ENCODE measurements around the gene BCL2L1. TPM values are rescaled to one million over a fixed set of nuclear protein-coding genes. Genes with fewer than 3 reads are reported as not detected.
"Not testable (repeated sequence)": the region's sequence is repeated elsewhere in the genome, so short reads cannot be mapped to it uniquely, and the experiment has no call there.

BCL2L1 gene
- polyA plus RNA-seq, 1 donor from 2014 or later: 125 TPM

DNA sequence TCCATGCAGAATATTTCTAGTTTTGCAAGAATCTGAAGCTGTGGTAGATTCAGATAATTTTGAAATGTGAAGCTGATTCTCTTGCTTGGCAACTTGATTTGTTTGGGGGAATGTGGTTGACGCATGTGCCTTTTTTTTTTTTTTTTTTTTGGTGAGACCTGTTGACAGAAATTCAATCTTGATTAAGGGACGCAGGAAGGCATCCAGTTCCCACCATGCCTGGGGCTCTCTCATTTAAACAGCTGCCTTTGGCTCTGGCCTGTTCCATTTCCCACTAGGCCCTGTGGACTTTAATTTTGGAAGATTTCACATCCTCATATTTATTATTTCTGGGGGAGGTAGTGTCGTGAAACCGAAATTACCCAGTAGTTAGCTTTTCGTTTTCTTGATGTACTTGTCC is 25.0 kb upstream of the BCL2L1 start:
- Histone ChIP-seq H3K79me2 (replicated peaks; ENCODE audit: insufficient read depth, low read length) (peaks cover 33% of the 10 kb centered on the region), H3K9me3 (ENCODE audit: low read length) (no peaks in the 10 kb centered on the region), H4K20me1 (ENCODE audit: insufficient read depth) (no peaks in the 10 kb centered on the region), H3K27me3 (ENCODE audit: insufficient read depth, low read depth, low read length) (no peaks in the 10 kb centered on the region), H3K27ac (ENCODE audit: low read length) (no peak overlapping the region), H3K4me2 (ENCODE audit: low read length) (no peak overlapping the region), H3K36me3 (ENCODE audit: insufficient read depth, low read length) (no peaks in the 10 kb centered on the region), H3F3A (ENCODE audit: insufficient read depth, low read length, poor library complexity, severe bottlenecking) (no peaks in the 10 kb centered on the region), H3K4me3 (ENCODE audit: low read length) (no peak overlapping the region), H2AFZ (ENCODE audit: low read depth, low read length) (no peak overlapping the region), H3K9ac (ENCODE audit: low read length) (no peak overlapping the region), H3K9me2 (ENCODE audit: insufficient read depth, low read length) (no peaks in the 10 kb centered on the region)
- TF ChIP-seq TAF1 (IDR thresholded peaks at IDR 0.05; ENCODE audit: low read depth) (no peak), POLR2AphosphoS5 (IDR thresholded peaks at IDR 0.05) (no peak), EP300 (conservative IDR thresholded peaks at IDR 0.05; ENCODE audit: poor library complexity, severe bottlenecking) (no peak), SMC3 (conservative IDR thresholded peaks at IDR 0.05; ENCODE audit: poor library complexity) (no peak), EZH2 (IDR thresholded peaks at IDR 0.05; ENCODE audit: borderline replicate concordance, insufficient read depth, low read length, poor library complexity, severe bottlenecking) (no peak), MXI1 (conservative IDR thresholded peaks at IDR 0.05; ENCODE audit: poor library complexity, severe bottlenecking) (no peak), RAD21 (conservative IDR thresholded peaks at IDR 0.05) (no peak)
- TF ChIP-seq, protein P1, sequence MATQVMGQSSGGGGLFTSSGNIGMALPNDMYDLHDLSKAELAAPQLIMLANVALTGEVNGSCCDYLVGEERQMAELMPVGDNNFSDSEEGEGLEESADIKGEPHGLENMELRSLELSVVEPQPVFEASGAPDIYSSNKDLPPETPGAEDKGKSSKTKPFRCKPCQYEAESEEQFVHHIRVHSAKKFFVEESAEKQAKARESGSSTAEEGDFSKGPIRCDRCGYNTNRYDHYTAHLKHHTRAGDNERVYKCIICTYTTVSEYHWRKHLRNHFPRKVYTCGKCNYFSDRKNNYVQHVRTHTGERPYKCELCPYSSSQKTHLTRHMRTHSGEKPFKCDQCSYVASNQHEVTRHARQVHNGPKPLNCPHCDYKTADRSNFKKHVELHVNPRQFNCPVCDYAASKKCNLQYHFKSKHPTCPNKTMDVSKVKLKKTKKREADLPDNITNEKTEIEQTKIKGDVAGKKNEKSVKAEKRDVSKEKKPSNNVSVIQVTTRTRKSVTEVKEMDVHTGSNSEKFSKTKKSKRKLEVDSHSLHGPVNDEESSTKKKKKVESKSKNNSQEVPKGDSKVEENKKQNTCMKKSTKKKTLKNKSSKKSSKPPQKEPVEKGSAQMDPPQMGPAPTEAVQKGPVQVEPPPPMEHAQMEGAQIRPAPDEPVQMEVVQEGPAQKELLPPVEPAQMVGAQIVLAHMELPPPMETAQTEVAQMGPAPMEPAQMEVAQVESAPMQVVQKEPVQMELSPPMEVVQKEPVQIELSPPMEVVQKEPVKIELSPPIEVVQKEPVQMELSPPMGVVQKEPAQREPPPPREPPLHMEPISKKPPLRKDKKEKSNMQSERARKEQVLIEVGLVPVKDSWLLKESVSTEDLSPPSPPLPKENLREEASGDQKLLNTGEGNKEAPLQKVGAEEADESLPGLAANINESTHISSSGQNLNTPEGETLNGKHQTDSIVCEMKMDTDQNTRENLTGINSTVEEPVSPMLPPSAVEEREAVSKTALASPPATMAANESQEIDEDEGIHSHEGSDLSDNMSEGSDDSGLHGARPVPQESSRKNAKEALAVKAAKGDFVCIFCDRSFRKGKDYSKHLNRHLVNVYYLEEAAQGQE (IDR thresholded peaks at IDR 0.05; ENCODE audit: borderline replicate concordance): no peak
- TF ChIP-seq, protein P2, sequence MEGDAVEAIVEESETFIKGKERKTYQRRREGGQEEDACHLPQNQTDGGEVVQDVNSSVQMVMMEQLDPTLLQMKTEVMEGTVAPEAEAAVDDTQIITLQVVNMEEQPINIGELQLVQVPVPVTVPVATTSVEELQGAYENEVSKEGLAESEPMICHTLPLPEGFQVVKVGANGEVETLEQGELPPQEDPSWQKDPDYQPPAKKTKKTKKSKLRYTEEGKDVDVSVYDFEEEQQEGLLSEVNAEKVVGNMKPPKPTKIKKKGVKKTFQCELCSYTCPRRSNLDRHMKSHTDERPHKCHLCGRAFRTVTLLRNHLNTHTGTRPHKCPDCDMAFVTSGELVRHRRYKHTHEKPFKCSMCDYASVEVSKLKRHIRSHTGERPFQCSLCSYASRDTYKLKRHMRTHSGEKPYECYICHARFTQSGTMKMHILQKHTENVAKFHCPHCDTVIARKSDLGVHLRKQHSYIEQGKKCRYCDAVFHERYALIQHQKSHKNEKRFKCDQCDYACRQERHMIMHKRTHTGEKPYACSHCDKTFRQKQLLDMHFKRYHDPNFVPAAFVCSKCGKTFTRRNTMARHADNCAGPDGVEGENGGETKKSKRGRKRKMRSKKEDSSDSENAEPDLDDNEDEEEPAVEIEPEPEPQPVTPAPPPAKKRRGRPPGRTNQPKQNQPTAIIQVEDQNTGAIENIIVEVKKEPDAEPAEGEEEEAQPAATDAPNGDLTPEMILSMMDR (IDR thresholded peaks at IDR 0.05; ENCODE audit: poor library complexity, severe bottlenecking): no peak

DNA sequence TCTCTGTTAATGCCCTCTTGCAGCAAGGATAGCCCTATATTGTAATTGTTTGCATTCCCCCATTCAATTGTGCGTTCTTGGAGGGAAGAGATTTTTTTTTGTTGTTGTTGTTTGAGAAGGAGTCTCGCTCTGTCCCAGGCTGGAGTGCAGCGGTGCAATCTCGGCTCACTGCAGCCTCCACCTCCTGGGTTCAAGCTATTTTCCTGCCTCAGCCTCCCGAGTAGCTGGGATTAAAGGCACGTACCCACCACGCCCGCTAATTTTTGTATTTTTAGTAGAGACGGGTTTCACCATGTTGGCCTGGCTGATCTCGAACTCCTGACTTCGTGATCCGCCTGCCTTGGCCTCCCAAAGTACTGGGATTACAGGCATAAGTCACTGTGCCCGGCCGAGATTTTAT is 24.4 kb upstream of the BCL2L1 start:
- H4K20me1 ChIP-seq (ENCODE audit: insufficient read depth); H3K27ac ChIP-seq (ENCODE audit: low read length); H3K4me3 ChIP-seq (ENCODE audit: low read length); H3K4me2 ChIP-seq (ENCODE audit: low read length); H2AFZ ChIP-seq (ENCODE audit: low read depth, low read length); H3K36me3 ChIP-seq (ENCODE audit: insufficient read depth, low read length); H3K27me3 ChIP-seq (ENCODE audit: insufficient read depth, low read depth, low read length); H3K9me3 ChIP-seq (ENCODE audit: low read length); H3F3A ChIP-seq (ENCODE audit: insufficient read depth, low read length, poor library complexity, severe bottlenecking); H3K9ac ChIP-seq (ENCODE audit: low read length); H3K9me2 ChIP-seq (ENCODE audit: insufficient read depth, low read length): not testable (repeated sequence)
- H3K79me2 ChIP-seq (replicated peaks; ENCODE audit: insufficient read depth, low read length): peaks cover 39% of the 10 kb centered on the region
